RWPE2 (cell line): Measurements from ENCODE around the gene SDK2.

ENCODE experiments used
- ATAC-seq: fragments of 200-7000 bp; cut with Tn5 transposase; 3 replicates; pipeline ENCODE4 v1.9.1; 2021; ENCODE audit warnings: low read depth
- DNase-seq: peaks from one replicate; pipeline ENCODE4 v3.0.0-alpha.2; 2020; ENCODE audit warnings: low spot score
- H3K27ac ChIP-seq: fragments of 450-650 bp; 2 replicates; pipeline ENCODE4 v1.5.1; 2017; ENCODE audit warnings: mild to moderate bottlenecking; ENCODE audit not compliant: poor library complexity, severe bottlenecking
- H3K27me3 ChIP-seq: fragments of 250-450 bp; sonication (Bioruptor Pico); 2 replicates; pipeline ENCODE4 v1.5.1; 2021; ENCODE audit warnings: mild to moderate bottlenecking, moderate library complexity; ENCODE audit not compliant: insufficient read depth, poor library complexity, severe bottlenecking
- H3K36me3 ChIP-seq: fragments of 250-450 bp; sonication (Bioruptor Pico); 2 replicates; pipeline ENCODE4 v1.5.1; 2020; ENCODE audit warnings: low read depth, mild to moderate bottlenecking, moderate library complexity
- H3K4me1 ChIP-seq: fragments of 250-450 bp; sonication (Bioruptor Pico); 2 replicates; pipeline ENCODE4 v1.5.1; 2021; ENCODE audit warnings: mild to moderate bottlenecking, moderate library complexity; ENCODE audit not compliant: insufficient read depth, poor library complexity, severe bottlenecking
- H3K4me3 ChIP-seq: fragments of 250-450 bp; sonication (Bioruptor Pico); 2 replicates; pipeline ENCODE4 v1.5.1; 2021; ENCODE audit warnings: mild to moderate bottlenecking, moderate library complexity; ENCODE audit not compliant: severe bottlenecking
- H3K9me3 ChIP-seq: fragments of 250-450 bp; sonication (Bioruptor Pico); 2 replicates; pipeline ENCODE4 v1.5.1; 2021; ENCODE audit warnings: mild to moderate bottlenecking, moderate library complexity; ENCODE audit not compliant: severe bottlenecking
- CTCF ChIP-seq: fragments of 450-650 bp; IDR thresholded peaks from one replicate; pipeline ENCODE4 v1.5.1; 2017; ENCODE audit warnings: mild to moderate bottlenecking, moderate library complexity; ENCODE audit not compliant: poor library complexity, severe bottlenecking

SDK2 gene

GRCh38 chr17:73524941-73525679 lies 119.1 kb downstream of the SDK2 start:
- Histone ChIP-seq H3K9me3 (no peaks in the 10 kb centered on the region), H3K27ac (no peak overlapping the region), H3K4me3 (no peak overlapping the region), H3K36me3 (no peaks in the 10 kb centered on the region), H3K27me3 (peaks cover 8% of the 10 kb centered on the region), H3K4me1 (no peaks in the 10 kb centered on the region)
- ATAC-seq (no peak), DNase-seq (no peak)
- no peak for TF ChIP-seq CTCF

- H3K36me3 ChIP-seq = no peaks in the 10 kb centered on the region
- ATAC-seq (no peak), DNase-seq (no peak)
- no peak overlapping the region for H3K4me3 ChIP-seq
- H3K9me3 ChIP-seq = no peaks in the 10 kb centered on the region
- no peak for TF ChIP-seq CTCF
- H3K27ac ChIP-seq = no peak overlapping the region
- no peaks in the 10 kb centered on the region for H3K27me3 ChIP-seq
- H3K4me1 ChIP-seq = no peaks in the 10 kb centered on the region
Measured at GRCh38 chr17:73522696-73523095, 121.5 kb downstream of the SDK2 start.

GRCh38 chr17:73522107-73522506 lies 122.1 kb downstream of the SDK2 start:
- Histone ChIP-seq H3K27ac (no peak overlapping the region), H3K4me3 (no peak overlapping the region), H3K36me3 (no peaks in the 10 kb centered on the region), H3K9me3 (no peaks in the 10 kb centered on the region), H3K27me3 (no peaks in the 10 kb centered on the region), H3K4me1 (no peaks in the 10 kb centered on the region)
- DNase-seq = no peak
- no peak for TF ChIP-seq CTCF
- no peak for ATAC-seq

- Histone ChIP-seq H3K36me3 (no peaks in the 10 kb centered on the region), H3K4me3 (no peak overlapping the region), H3K27me3 (no peaks in the 10 kb centered on the region), H3K4me1 (no peaks in the 10 kb centered on the region), H3K9me3 (no peaks in the 10 kb centered on the region), H3K27ac (no peak overlapping the region)
- DNase-seq (no peak), ATAC-seq (no peak)
- TF ChIP-seq CTCF = no peak
Measured at GRCh38 chr17:73521376-73521775, 122.9 kb downstream of the SDK2 start.

GRCh38 chr17:73520369-73520761 lies 123.9 kb downstream of the SDK2 start:
- Histone ChIP-seq H3K4me1 (no peaks in the 10 kb centered on the region), H3K9me3 (no peaks in the 10 kb centered on the region), H3K36me3 (no peaks in the 10 kb centered on the region), H3K4me3 (no peak overlapping the region), H3K27me3 (no peaks in the 10 kb centered on the region), H3K27ac (no peak overlapping the region)
- no peak for ATAC-seq
- no peak for TF ChIP-seq CTCF
- DNase-seq = no peak
